ENCODE measurements around the gene MYRIP. TPM values are rescaled to one million over a fixed set of nuclear protein-coding genes. Genes with fewer than 3 reads are reported as not detected.
A peak's percentile ranks its signal among the peaks of the same experiment; 100 is the strongest.

The MYRIP gene
- total RNA-seq, 4 donors from 2014 or later: 0.66 to 3.1 (median 2.6) TPM

- no peaks in the 10 kb centered on the region for H3K36me3 ChIP-seq
- TF ChIP-seq POLR2A (IDR thresholded peaks at IDR 0.05) (no peak), CTCF (IDR thresholded peaks at IDR 0.05) (no peak)
- no peak overlapping the region for H3K27ac ChIP-seq
- intact Hi-C loops (cut with DNase I): no loop called here
- H3K4me1 ChIP-seq: no peaks in the 10 kb centered on the region
- no peaks in the 10 kb centered on the region for H3K27me3 ChIP-seq
- WGBS, 2 donors: 16 to 26% methylated on average over 2 of the region's 2 CpGs
- no peak overlapping the region for H3K4me3 ChIP-seq
- DNase-seq: no peak
- no peaks in the 10 kb centered on the region for H3K9me3 ChIP-seq
Measured at GRCh38 chr3:40057077-40057476, 247.7 kb downstream of the MYRIP start.

DNA sequence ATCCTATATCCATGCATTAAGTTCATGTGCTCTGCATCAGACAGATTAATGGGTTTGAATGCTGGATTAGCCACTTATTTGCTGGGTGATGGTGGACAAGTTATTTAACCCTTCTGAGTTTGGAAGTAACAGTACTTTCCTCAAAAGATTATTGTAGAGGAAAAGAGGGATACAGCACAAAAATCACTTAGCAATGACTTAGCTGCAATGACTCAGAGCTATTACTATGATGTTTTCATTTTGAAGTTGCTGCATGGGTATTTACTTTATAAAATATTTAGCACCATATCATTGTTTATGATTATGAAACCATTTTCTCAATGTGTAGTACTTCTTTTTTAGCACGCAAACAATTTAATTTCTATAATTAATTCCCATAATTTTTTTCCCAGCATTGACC lies 248.4 kb downstream of the MYRIP start:
- DNase-seq: no peak
- no peak overlapping the region for H3K27ac ChIP-seq
- H3K27me3 ChIP-seq: no peaks in the 10 kb centered on the region
- WGBS, 2 donors: 93 to 97% methylated on average over 1 of the region's 1 CpG
- TF ChIP-seq POLR2A (IDR thresholded peaks at IDR 0.05): no peak
- no peak for TF ChIP-seq CTCF (IDR thresholded peaks at IDR 0.05)
- H3K4me1 ChIP-seq: no peaks in the 10 kb centered on the region
- H3K36me3 ChIP-seq: no peaks in the 10 kb centered on the region
- no peaks in the 10 kb centered on the region for H3K9me3 ChIP-seq
- intact Hi-C loops (cut with DNase I): no loop called here
- H3K4me3 ChIP-seq: no peak overlapping the region

DNA sequence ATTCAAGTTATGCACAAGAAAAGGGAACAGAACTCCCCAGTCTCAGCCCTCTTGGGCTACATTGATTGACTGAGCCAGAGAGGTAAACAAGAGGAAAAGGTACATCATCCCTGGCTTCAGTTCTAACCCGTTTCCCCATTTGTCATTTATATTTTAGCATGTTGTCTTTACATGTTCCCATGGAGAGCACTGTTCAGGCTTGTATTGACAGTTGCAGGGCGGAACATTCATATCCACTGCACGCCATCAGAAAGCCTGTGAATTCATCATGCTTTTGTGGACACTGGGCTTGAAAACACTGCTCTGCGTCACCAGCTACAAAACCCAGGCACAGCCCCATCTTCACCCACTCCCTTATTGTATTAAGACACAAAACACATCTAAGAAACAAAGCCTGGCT lies 259.2 kb downstream of the MYRIP start:
- Histone ChIP-seq H3K27me3 (no peaks in the 10 kb centered on the region), H3K27ac (peak overlapping the region in 2 of 4 donors; percentile 31 to 65), H3K4me3 (no peak overlapping the region), H3K36me3 (no peaks in the 10 kb centered on the region), H3K9me3 (no peaks in the 10 kb centered on the region), H3K4me1 (peaks cover 0 to 10% (median 0%) of the 10 kb centered on the region in 3 donors)
- TF ChIP-seq POLR2A (IDR thresholded peaks at IDR 0.05) (no peak), CTCF (IDR thresholded peaks at IDR 0.05) (no peak)
- intact Hi-C loops (cut with DNase I): no loop called here
- 35 to 53% methylated on average over 4 of the region's 4 CpGs for WGBS, 2 donors
- no peak for DNase-seq

DNA sequence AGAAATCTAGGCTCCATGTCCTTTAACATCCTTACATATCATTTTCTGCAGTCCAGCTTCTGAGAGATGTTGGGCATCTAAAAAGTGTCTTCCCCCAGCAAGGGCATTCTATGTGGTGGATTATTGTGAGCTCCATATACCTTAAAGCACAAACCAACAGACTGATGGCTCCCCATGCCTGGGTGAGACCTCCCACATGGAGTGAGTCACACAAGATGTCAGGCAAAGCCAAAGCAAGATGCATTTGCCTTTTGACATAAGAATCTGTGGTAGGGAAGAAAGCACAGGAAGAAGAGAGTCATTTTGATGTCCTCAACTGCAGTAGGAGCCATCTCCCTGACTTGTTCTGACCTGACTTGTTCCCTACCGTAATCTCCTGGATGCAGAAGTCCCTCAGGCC lies 261.4 kb downstream of the MYRIP start:
- no peak for DNase-seq
- H3K4me1 ChIP-seq: peaks cover 0 to 10% (median 0%) of the 10 kb centered on the region in 3 donors
- WGBS, 2 donors: 50% methylated on average over 1 of the region's 1 CpG
- no peak for TF ChIP-seq CTCF (IDR thresholded peaks at IDR 0.05)
- no peak for TF ChIP-seq POLR2A (IDR thresholded peaks at IDR 0.05)
- H3K27ac ChIP-seq: no peak overlapping the region
- no peaks in the 10 kb centered on the region for H3K36me3 ChIP-seq
- no peak overlapping the region for H3K4me3 ChIP-seq
- no peaks in the 10 kb centered on the region for H3K9me3 ChIP-seq
- intact Hi-C loops (cut with DNase I): no loop called here
- no peaks in the 10 kb centered on the region for H3K27me3 ChIP-seq

- TF ChIP-seq CTCF (IDR thresholded peaks at IDR 0.05) (no peak), POLR2A (IDR thresholded peaks at IDR 0.05) (no peak)
- Histone ChIP-seq H3K4me1 (peaks cover 0 to 10% (median 0%) of the 10 kb centered on the region in 3 donors), H3K4me3 (no peak overlapping the region), H3K27me3 (no peaks in the 10 kb centered on the region), H3K27ac (no peak overlapping the region), H3K36me3 (no peaks in the 10 kb centered on the region), H3K9me3 (no peaks in the 10 kb centered on the region)
- DNase-seq: no peak
- WGBS, 2 donors: 71 to 88% methylated on average over 3 of the region's 3 CpGs
- intact Hi-C loops (cut with DNase I): no loop called here
Measured at GRCh38 chr3:40071683-40072238, 262.4 kb downstream of the MYRIP start.
